GM12878 (cell line): ENCODE measurements around the gene TMUB2. TPM values are rescaled to one million over a fixed set of nuclear protein-coding genes. Genes with fewer than 3 reads are reported as not detected.

ENCODE experiments used
- BCLAF1 ChIP-seq: fragments of 450-650 bp; IDR thresholded peaks from 2 replicates; pipeline ENCODE4 v1.6.1; 2017; ENCODE audit warnings: antibody characterized with exemption, mild to moderate bottlenecking, moderate library complexity
- CBX5 ChIP-seq: sonication (generic); IDR thresholded peaks from 2 replicates; pipeline ENCODE4 v1.6.1; 2016; ENCODE audit warnings: low read depth, moderate library complexity, mild to moderate bottlenecking, inconsistent platforms
- CEBPZ ChIP-seq: fragments of 150-350 bp; IDR thresholded peaks from 2 replicates; pipeline ENCODE4 v1.6.1; 2016; ENCODE audit warnings: low read depth, low read length
- IRF5 ChIP-seq: fragments of 450-650 bp; IDR thresholded peaks from 2 replicates; pipeline ENCODE4 v1.6.1; 2017; ENCODE audit warnings: borderline replicate concordance
- MYB ChIP-seq: fragments of 150-350 bp; IDR thresholded peaks from 2 replicates; pipeline ENCODE4 v1.6.1; 2014; ENCODE audit warnings: mild to moderate bottlenecking, low read depth, low read length, borderline replicate concordance
- MYC ChIP-seq: IDR thresholded peaks from 2 replicates; pipeline ENCODE4 v1.6.1; 2011; ENCODE audit warnings: mild to moderate bottlenecking, low read length, moderate library complexity, inconsistent platforms; ENCODE audit not compliant: insufficient read depth, insufficient replicate concordance, insufficient read length, severe bottlenecking
- NKRF ChIP-seq: fragments of 450-650 bp; conservative IDR thresholded peaks from 2 replicates; pipeline ENCODE4 v1.6.1; 2017; ENCODE audit warnings: mild to moderate bottlenecking, moderate library complexity
- ZSCAN29 ChIP-seq: fragments of 450-650 bp; IDR thresholded peaks from 2 replicates; pipeline ENCODE4 v1.6.1; 2017; ENCODE audit warnings: mild to moderate bottlenecking, moderate library complexity
- polyA plus RNA-seq, 11 experiments: library from polyadenylated mRNA; depleted of rRNA in 4 of 11; unstranded in 6 of 11; stranded (reverse) in 5 of 11; fragments of >200 nt; fragmentation: Nextera tagmentation in 4 of 11; fragmentation: Illumina TruSeq in 1 of 11; extraction: Ambion mirVana in 4 of 11; extraction: Trizol in 1 of 11; gene quantifications; 1 replicate in 1 of 11; 2 replicates in 10 of 11; pipeline versions ENCODE4 v1.2.1 to v1.2.3, GENCODE V29; 2011 to 2016; ENCODE audit warnings: inconsistent platforms in 2 of 11, missing spikeins in 2 of 11, low read depth in 1 of 11
- total RNA-seq, 4 experiments: library from RNA; depleted of rRNA in 3 of 4; stranded (reverse); fragments of >200 nt in 3 of 4; fragmentation: Illumina TruSeq in 1 of 4; extraction: Trizol in 1 of 4; gene quantifications; 2 replicates each; pipeline versions ENCODE4 v1.2.1 to v1.2.3, GENCODE V29; 2013 to 2021
- TF ChIP-seq, protein P1 (sequence below): fragments of 450-650 bp; IDR thresholded peaks from 2 replicates; pipeline ENCODE4 v1.6.1; 2017; ENCODE audit warnings: mild to moderate bottlenecking, moderate library complexity

Gene TMUB2
- total and polyA plus RNA-seq, 10 of the 15 experiments (the other 5 are each of a cell fraction or from before 2014, with no cell fraction given) = 4.3 to 34.0 (median 20.0) TPM

- TF ChIP-seq MYB = no peak
- no peak for TF ChIP-seq IRF5
- no peak for TF ChIP-seq CEBPZ
- no peak for TF ChIP-seq NKRF
- no peak for TF ChIP-seq MYC
- TF ChIP-seq, protein P1, sequence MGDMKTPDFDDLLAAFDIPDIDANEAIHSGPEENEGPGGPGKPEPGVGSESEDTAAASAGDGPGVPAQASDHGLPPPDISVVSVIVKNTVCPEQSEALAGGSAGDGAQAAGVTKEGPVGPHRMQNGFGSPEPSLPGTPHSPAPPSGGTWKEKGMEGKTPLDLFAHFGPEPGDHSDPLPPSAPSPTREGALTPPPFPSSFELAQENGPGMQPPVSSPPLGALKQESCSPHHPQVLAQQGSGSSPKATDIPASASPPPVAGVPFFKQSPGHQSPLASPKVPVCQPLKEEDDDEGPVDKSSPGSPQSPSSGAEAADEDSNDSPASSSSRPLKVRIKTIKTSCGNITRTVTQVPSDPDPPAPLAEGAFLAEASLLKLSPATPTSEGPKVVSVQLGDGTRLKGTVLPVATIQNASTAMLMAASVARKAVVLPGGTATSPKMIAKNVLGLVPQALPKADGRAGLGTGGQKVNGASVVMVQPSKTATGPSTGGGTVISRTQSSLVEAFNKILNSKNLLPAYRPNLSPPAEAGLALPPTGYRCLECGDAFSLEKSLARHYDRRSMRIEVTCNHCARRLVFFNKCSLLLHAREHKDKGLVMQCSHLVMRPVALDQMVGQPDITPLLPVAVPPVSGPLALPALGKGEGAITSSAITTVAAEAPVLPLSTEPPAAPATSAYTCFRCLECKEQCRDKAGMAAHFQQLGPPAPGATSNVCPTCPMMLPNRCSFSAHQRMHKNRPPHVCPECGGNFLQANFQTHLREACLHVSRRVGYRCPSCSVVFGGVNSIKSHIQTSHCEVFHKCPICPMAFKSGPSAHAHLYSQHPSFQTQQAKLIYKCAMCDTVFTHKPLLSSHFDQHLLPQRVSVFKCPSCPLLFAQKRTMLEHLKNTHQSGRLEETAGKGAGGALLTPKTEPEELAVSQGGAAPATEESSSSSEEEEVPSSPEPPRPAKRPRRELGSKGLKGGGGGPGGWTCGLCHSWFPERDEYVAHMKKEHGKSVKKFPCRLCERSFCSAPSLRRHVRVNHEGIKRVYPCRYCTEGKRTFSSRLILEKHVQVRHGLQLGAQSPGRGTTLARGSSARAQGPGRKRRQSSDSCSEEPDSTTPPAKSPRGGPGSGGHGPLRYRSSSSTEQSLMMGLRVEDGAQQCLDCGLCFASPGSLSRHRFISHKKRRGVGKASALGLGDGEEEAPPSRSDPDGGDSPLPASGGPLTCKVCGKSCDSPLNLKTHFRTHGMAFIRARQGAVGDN = peak; percentile 84; the same call in 1 of the 2 replicates
- TF ChIP-seq CBX5 = no peak
- TF ChIP-seq ZSCAN29 = no peak
- TF ChIP-seq BCLAF1 = no peak
- TF ChIP-seq, all 136 proteins: peak for 23
Observed at GRCh38 chr17:44216173-44216572, 29.4 kb downstream of the TMUB2 start (continued).
